ENCODE data around the gene FOSB. TPM values are rescaled to one million over a fixed set of nuclear protein-coding genes. Genes with fewer than 3 reads are reported as not detected.
A peak's percentile ranks its signal among the peaks of the same experiment; 100 is the strongest.

FOSB gene
- total RNA-seq, 4 donors from 2014 or later: 1.9 to 38.0 (median 15.6) TPM

DNA sequence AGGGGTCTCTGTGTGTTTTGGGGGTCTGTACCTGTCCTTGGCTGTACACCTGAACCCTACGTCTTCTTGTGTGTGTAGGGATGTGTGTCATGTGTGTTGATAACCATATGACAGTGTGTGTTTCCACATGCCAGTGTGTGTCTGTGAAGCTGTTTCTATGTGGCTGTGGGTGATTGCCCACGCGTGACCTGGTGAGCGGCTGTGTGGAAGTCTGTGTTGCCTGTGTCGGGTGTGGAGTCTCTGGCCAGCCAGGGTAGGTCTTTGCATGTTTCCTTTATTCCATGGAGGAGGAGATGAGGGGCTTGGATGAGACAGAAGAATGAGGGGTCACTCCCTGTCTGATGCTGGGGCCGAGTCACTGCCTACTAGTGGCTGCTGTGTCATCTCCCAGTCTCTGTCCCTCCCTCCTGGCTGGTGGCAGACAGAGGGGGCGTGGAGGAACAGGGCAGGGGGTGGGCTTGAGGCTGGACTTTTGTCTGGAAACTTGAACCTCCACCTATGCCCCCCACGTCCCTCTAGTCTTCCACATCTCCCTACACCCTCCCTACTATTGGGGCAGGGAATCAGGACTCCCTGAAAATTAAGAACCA, 2.8 kb upstream of the FOSB start:
- no peaks in the 10 kb centered on the region for H3K9me3 ChIP-seq
- 56% methylated on average over 3 of the region's 8 CpGs; no CpG with 5 or more reads in 1 of the 2 donors for WGBS, 2 donors (ENCODE audit: low coverage in 1 of 2)
- H3K27ac ChIP-seq: no peak overlapping the region
- H3K27me3 ChIP-seq: no peaks in the 10 kb centered on the region
- H3K4me1 ChIP-seq: peaks cover 0 to 24% (median 8%) of the 10 kb centered on the region in 3 donors
- H3K4me3 ChIP-seq: no peak overlapping the region
- TF ChIP-seq CTCF (IDR thresholded peaks at IDR 0.05): no peak
- TF ChIP-seq POLR2AphosphoS5 (IDR thresholded peaks at IDR 0.05): no peak
- TF ChIP-seq EP300 (IDR thresholded peaks at IDR 0.05): no peak
- no peak for TF ChIP-seq POLR2A (IDR thresholded peaks at IDR 0.05)
- ATAC-seq: no peak
- no peaks in the 10 kb centered on the region for H3K36me3 ChIP-seq

DNA sequence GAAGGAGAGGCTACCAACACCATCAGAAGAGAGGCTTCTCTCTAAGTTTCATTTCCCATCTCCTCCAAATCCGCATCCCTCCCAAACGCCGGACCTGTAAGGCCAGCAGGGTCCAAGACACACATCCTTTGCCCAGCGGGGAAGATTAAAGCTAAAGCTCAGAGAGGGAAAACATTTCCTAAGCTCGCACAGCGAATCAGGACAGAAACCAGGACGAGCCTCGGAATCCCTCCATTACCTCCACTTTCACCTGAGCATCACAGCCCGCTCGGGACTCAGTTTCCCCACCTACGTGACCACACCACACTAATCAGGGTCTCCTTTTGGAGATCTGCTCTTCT, 711 bp upstream of the FOSB start:
- Histone ChIP-seq H3K27me3 (no peaks in the 10 kb centered on the region), H3K36me3 (no peaks in the 10 kb centered on the region), H3K9me3 (no peaks in the 10 kb centered on the region), H3K4me3 (peak overlapping the region; percentile 59 to 67), H3K27ac (peak overlapping the region; percentile 88 to 97 (median 94)), H3K4me1 (peaks cover 2 to 37% (median 16%) of the 10 kb centered on the region in 3 donors)
- TF ChIP-seq EP300 (IDR thresholded peaks at IDR 0.05) (no peak), CTCF (IDR thresholded peaks at IDR 0.05) (no peak), POLR2AphosphoS5 (IDR thresholded peaks at IDR 0.05) (no peak), POLR2A (IDR thresholded peaks at IDR 0.05) (no peak)
- no peak for ATAC-seq
- 0 to 1% methylated on average over 9 to 10 of the region's 11 CpGs for WGBS, 2 donors (ENCODE audit: low coverage in 1 of 2)

DNA sequence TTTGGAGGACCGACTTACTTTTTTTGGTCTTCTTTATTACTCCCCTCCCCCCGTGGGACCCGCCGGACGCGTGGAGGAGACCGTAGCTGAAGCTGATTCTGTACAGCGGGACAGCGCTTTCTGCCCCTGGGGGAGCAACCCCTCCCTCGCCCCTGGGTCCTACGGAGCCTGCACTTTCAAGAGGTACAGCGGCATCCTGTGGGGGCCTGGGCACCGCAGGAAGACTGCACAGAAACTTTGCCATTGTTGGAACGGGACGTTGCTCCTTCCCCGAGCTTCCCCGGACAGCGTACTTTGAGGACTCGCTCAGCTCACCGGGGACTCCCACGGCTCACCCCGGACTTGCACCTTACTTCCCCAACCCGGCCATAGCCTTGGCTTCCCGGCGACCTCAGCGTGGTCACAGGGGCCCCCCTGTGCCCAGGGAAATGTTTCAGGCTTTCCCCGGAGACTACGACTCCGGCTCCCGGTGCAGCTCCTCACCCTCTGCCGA, 409 bp downstream of the FOSB start:
- WGBS, 2 donors (ENCODE audit: low coverage in 1 of 2): 0% methylated on average over 1 to 14 of the region's 31 CpGs
- TF ChIP-seq EP300 (IDR thresholded peaks at IDR 0.05) (no peak), CTCF (IDR thresholded peaks at IDR 0.05) (peak in 2 of 4 experiments; percentile 14 to 27)
- peak overlapping the region; percentile 88 to 97 (median 94) for H3K27ac ChIP-seq
- H3K36me3 ChIP-seq: no peaks in the 10 kb centered on the region
- peaks cover 2 to 37% (median 16%) of the 10 kb centered on the region in 3 donors for H3K4me1 ChIP-seq
- no peaks in the 10 kb centered on the region for H3K9me3 ChIP-seq
- no peak for ATAC-seq
- no peaks in the 10 kb centered on the region for H3K27me3 ChIP-seq
- peak overlapping the region; percentile 59 to 67 for H3K4me3 ChIP-seq

DNA sequence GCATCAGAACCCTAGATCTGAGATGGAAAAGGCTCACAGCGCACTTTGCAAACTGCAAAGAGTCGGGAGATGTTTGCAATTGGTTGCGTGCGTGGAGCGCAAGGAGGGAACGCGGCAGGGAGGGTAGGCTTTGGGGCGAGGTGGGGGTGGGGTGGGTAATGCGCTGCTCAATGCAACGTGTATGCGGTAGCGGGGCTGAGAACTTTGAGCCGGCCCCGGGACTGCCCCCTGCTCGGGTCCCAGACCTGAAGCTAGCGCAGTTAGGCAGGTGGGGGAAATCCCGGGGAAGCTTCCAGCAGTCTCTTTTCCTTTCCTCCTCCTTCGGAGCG, 971 bp downstream of the FOSB start:
- ATAC-seq: no peak
- Histone ChIP-seq H3K4me3 (peak overlapping the region; percentile 59 to 67), H3K4me1 (peaks cover 2 to 37% (median 16%) of the 10 kb centered on the region in 3 donors), H3K27ac (peak overlapping the region; percentile 88 to 97 (median 94)), H3K9me3 (no peaks in the 10 kb centered on the region), H3K36me3 (no peaks in the 10 kb centered on the region), H3K27me3 (no peaks in the 10 kb centered on the region)
- TF ChIP-seq CTCF (IDR thresholded peaks at IDR 0.05) (no peak), POLR2A (IDR thresholded peaks at IDR 0.05) (no peak), EP300 (IDR thresholded peaks at IDR 0.05) (no peak)
- 0% methylated on average over 5 of the region's 19 CpGs for WGBS, 2 donors (ENCODE audit: low coverage in 1 of 2)

Data from gastroesophageal sphincter (tissue), 4 donors.